Mesodermal cell (in vitro differentiated cells): ENCODE results near the gene CLDN3.
"Not testable (repeated sequence)": the region's sequence is repeated elsewhere in the genome, so short reads cannot be mapped to it uniquely, and the experiment has no call there.

Experiments
- H3K27ac ChIP-seq: 2 replicates; pipeline ENCODE4 v1.7.0; 2013; ENCODE audit warnings: mild to moderate bottlenecking, low read depth, low read length, moderate library complexity; ENCODE audit not compliant: severe bottlenecking
- H3K36me3 ChIP-seq: 2 replicates; pipeline ENCODE4 v1.7.1; 2013; ENCODE audit warnings: mild to moderate bottlenecking, low read length, moderate library complexity; ENCODE audit not compliant: control insufficient read depth, insufficient read depth
- H3K4me1 ChIP-seq: one replicate; pipeline ENCODE4 v1.7.1; 2013; ENCODE audit warnings: mild to moderate bottlenecking, low read length; ENCODE audit not compliant: insufficient read depth, control insufficient read depth, poor library complexity, severe bottlenecking
- H3K4me3 ChIP-seq: 2 replicates; pipeline ENCODE4 v1.7.0; 2013; ENCODE audit warnings: low read length, control low read depth, mild to moderate bottlenecking; ENCODE audit not compliant: insufficient read depth, poor library complexity, severe bottlenecking; ENCODE audit errors: extremely low read depth
- H3K9me3 ChIP-seq: 2 replicates; pipeline ENCODE4 v1.7.1; 2013; ENCODE audit warnings: mild to moderate bottlenecking, low read length, moderate library complexity; ENCODE audit not compliant: control insufficient read depth
- WGBS, 2 experiments: methylation state at CpG; one replicate each; pipeline ENCODE4 v1.1.5; 2013; ENCODE audit warnings: missing lambda C conversion rate in 2 of 2; ENCODE audit not compliant: insufficient coverage in 2 of 2; 5-methylcytosine and 5-hydroxymethylcytosine counted together

CLDN3 gene

GRCh38 chr7:73797176-73797575, 27.1 kb upstream of the CLDN3 start:
- not testable (repeated sequence) for H3K9me3 ChIP-seq, H3K4me1 ChIP-seq, H3K4me3 ChIP-seq, H3K27ac ChIP-seq, H3K36me3 ChIP-seq
- no CpG with 5 or more reads among the region's 34 CpGs for WGBS, 2 experiments

- H3K27ac ChIP-seq, H3K4me3 ChIP-seq, H3K9me3 ChIP-seq, H3K4me1 ChIP-seq, H3K36me3 ChIP-seq: not testable (repeated sequence)
- WGBS, 2 experiments, result 100% methylated on average over 1 of the region's 6 CpGs; no CpG with 5 or more reads in 1 of the 2 experiments
Measured at GRCh38 chr7:73796656-73797055, 26.6 kb upstream of the CLDN3 start.

GRCh38 chr7:73795188-73795587, 25.1 kb upstream of the CLDN3 start:
- not testable (repeated sequence) for H3K9me3 ChIP-seq, H3K36me3 ChIP-seq, H3K4me1 ChIP-seq, H3K27ac ChIP-seq, H3K4me3 ChIP-seq

GRCh38 chr7:73791170-73791690, 21.2 kb upstream of the CLDN3 start:
- not testable (repeated sequence) for H3K4me1 ChIP-seq, H3K36me3 ChIP-seq, H3K27ac ChIP-seq, H3K9me3 ChIP-seq, H3K4me3 ChIP-seq
- WGBS, 2 experiments, result 96 to 97% methylated on average over 6 to 7 of the region's 7 CpGs

- no CpG with 5 or more reads among the region's 4 CpGs for WGBS, 2 experiments
- no peaks in the 10 kb centered on the region for H3K9me3 ChIP-seq
- no peak overlapping the region for H3K4me3 ChIP-seq
Measured at GRCh38 chr7:73789051-73789450, 19.0 kb upstream of the CLDN3 start.

GRCh38 chr7:73787786-73788048, 17.6 kb upstream of the CLDN3 start:
- not testable (repeated sequence) for H3K27ac ChIP-seq, H3K4me1 ChIP-seq, H3K36me3 ChIP-seq, H3K9me3 ChIP-seq, H3K4me3 ChIP-seq
- no CpG with 5 or more reads among the region's 1 CpG for WGBS, 2 experiments

More at GRCh38 chr7:73789051-73789450, 19.0 kb upstream of the CLDN3 start:
- Histone ChIP-seq H3K36me3 (no peaks in the 10 kb centered on the region), H3K27ac (no peak overlapping the region), H3K4me1 (no peaks in the 10 kb centered on the region)

GRCh38 chr7:73786588-73786987, 16.5 kb upstream of the CLDN3 start:
- H3K4me1 ChIP-seq, result no peaks in the 10 kb centered on the region
- no peaks in the 10 kb centered on the region for H3K9me3 ChIP-seq
- no peak overlapping the region for H3K27ac ChIP-seq
- no CpG with 5 or more reads among the region's 1 CpG for WGBS, 2 experiments
- no peaks in the 10 kb centered on the region for H3K36me3 ChIP-seq
- no peak overlapping the region for H3K4me3 ChIP-seq

GRCh38 chr7:73779517-73779916, 9.4 kb upstream of the CLDN3 start:
- Histone ChIP-seq H3K4me3 (no peak overlapping the region), H3K9me3 (peaks cover 6% of the 10 kb centered on the region), H3K36me3 (no peaks in the 10 kb centered on the region), H3K4me1 (no peaks in the 10 kb centered on the region), H3K27ac (no peak overlapping the region)
- 100% methylated on average over 1 of the region's 1 CpG; no CpG with 5 or more reads in 1 of the 2 experiments for WGBS, 2 experiments

GRCh38 chr7:73778801-73779389, 8.8 kb upstream of the CLDN3 start:
- no peak overlapping the region for H3K27ac ChIP-seq
- H3K4me3 ChIP-seq, result no peak overlapping the region
- no peaks in the 10 kb centered on the region for H3K36me3 ChIP-seq
- H3K4me1 ChIP-seq, result no peaks in the 10 kb centered on the region
- 93 to 98% methylated on average over 5 to 9 of the region's 11 CpGs for WGBS, 2 experiments
- H3K9me3 ChIP-seq, result peaks cover 6% of the 10 kb centered on the region

- Histone ChIP-seq H3K9me3 (no peaks in the 10 kb centered on the region), H3K27ac (no peak overlapping the region), H3K4me3 (no peak overlapping the region), H3K36me3 (no peaks in the 10 kb centered on the region), H3K4me1 (peaks cover 4% of the 10 kb centered on the region)
- WGBS, 2 experiments, result 89% methylated on average over 1 of the region's 1 CpG; no CpG with 5 or more reads in 1 of the 2 experiments
Measured at GRCh38 chr7:73774923-73775322, 4.9 kb upstream of the CLDN3 start.

- Histone ChIP-seq H3K4me1 (peaks cover 4% of the 10 kb centered on the region), H3K36me3 (no peaks in the 10 kb centered on the region), H3K9me3 (no peaks in the 10 kb centered on the region), H3K4me3 (no peak overlapping the region), H3K27ac (no peak overlapping the region)
- WGBS, 2 experiments, result 85 to 100% methylated on average over 1 to 6 of the region's 6 CpGs
Measured at GRCh38 chr7:73773700-73774517, 3.8 kb upstream of the CLDN3 start.
